ENCODE data around the gene BPI. TPM values are rescaled to one million over a fixed set of nuclear protein-coding genes. Genes with fewer than 3 reads are reported as not detected.
"Not testable (repeated sequence)": the region's sequence is repeated elsewhere in the genome, so short reads cannot be mapped to it uniquely, and the experiment has no call there.

Gene BPI
- total and polyA plus RNA-seq, 2 experiments from 2014 or later = 0.10 TPM; not detected in 1

GRCh38 chr20:38373898-38374297, 69.9 kb downstream of the BPI start:
- no peak for DNase-seq
- WGBS, 2 experiments (ENCODE audit: low coverage in 1 of 2, low lambda C conversion rate in 2 of 2, missing lambda C conversion rate in 2 of 2) = 68 to 77% methylated on average over 5 of the region's 5 CpGs

GRCh38 chr20:38377039-38377685, 73.2 kb downstream of the BPI start:
- DNase-seq = no peak
- TF ChIP-seq EZH2phosphoT487 (IDR thresholded peaks at IDR 0.05; ENCODE audit: insufficient read depth, low read depth) (no peak), EZH2 (IDR thresholded peaks at IDR 0.05; ENCODE audit: insufficient read depth, poor library complexity, severe bottlenecking) (no peak)
- H3K4me3 ChIP-seq = no peak overlapping the region
- H3K36me3 ChIP-seq (ENCODE audit: low read depth) = no peaks in the 10 kb centered on the region
- no peaks in the 10 kb centered on the region for H3F3A ChIP-seq (ENCODE audit: insufficient read depth)
- H4K20me1 ChIP-seq (ENCODE audit: insufficient read depth) = no peaks in the 10 kb centered on the region
- no peak overlapping the region for H3K9ac ChIP-seq
- H3K4me2 ChIP-seq (ENCODE audit: unreplicated experiment) = no peak overlapping the region
- H3K27ac ChIP-seq = no peak overlapping the region
- in situ Hi-C loops (cut with MboI) = no loop called here
- no peaks in the 10 kb centered on the region for H3K79me2 ChIP-seq (ENCODE audit: insufficient read depth)
- 60 to 65% methylated on average over 11 of the region's 11 CpGs for WGBS, 2 experiments (ENCODE audit: low coverage in 1 of 2, low lambda C conversion rate in 2 of 2, missing lambda C conversion rate in 2 of 2)
- no peaks in the 10 kb centered on the region for H3K9me2 ChIP-seq (ENCODE audit: insufficient read depth)
- H2AFZ ChIP-seq = no peak overlapping the region
- H3K9me3 ChIP-seq (ENCODE audit: low read depth) = no peaks in the 10 kb centered on the region
- peaks cover 29% of the 10 kb centered on the region for H3K27me3 ChIP-seq (replicated peaks; ENCODE audit: insufficient read depth)
- H3K4me1 ChIP-seq (ENCODE audit: insufficient read depth) = no peaks in the 10 kb centered on the region

More at GRCh38 chr20:38373898-38374297, 69.9 kb downstream of the BPI start:
- Histone ChIP-seq H3K9me2 (ENCODE audit: insufficient read depth) (no peaks in the 10 kb centered on the region), H3K36me3 (ENCODE audit: low read depth) (no peaks in the 10 kb centered on the region), H3K27ac (no peak overlapping the region), H3K27me3 (replicated peaks; ENCODE audit: insufficient read depth) (peaks cover 42% of the 10 kb centered on the region), H3K4me2 (ENCODE audit: unreplicated experiment) (no peak overlapping the region), H3K4me3 (no peak overlapping the region), H4K20me1 (ENCODE audit: insufficient read depth) (no peaks in the 10 kb centered on the region), H3K4me1 (ENCODE audit: insufficient read depth) (no peaks in the 10 kb centered on the region), H3K9me3 (ENCODE audit: low read depth) (no peaks in the 10 kb centered on the region), H3K9ac (no peak overlapping the region), H3K79me2 (ENCODE audit: insufficient read depth) (no peaks in the 10 kb centered on the region), H2AFZ (no peak overlapping the region), H3F3A (ENCODE audit: insufficient read depth) (no peaks in the 10 kb centered on the region)
- TF ChIP-seq EZH2 (IDR thresholded peaks at IDR 0.05; ENCODE audit: insufficient read depth, poor library complexity, severe bottlenecking) = no peak
- in situ Hi-C loops (cut with MboI) = no loop called here

- H3K79me2 ChIP-seq (ENCODE audit: insufficient read depth); H3K9me2 ChIP-seq (ENCODE audit: insufficient read depth); H3F3A ChIP-seq (ENCODE audit: insufficient read depth); H3K4me2 ChIP-seq (ENCODE audit: unreplicated experiment); H3K27ac ChIP-seq; H3K4me1 ChIP-seq (ENCODE audit: insufficient read depth); H4K20me1 ChIP-seq (ENCODE audit: insufficient read depth); H3K9ac ChIP-seq; H3K4me3 ChIP-seq; H3K36me3 ChIP-seq (ENCODE audit: low read depth); in situ Hi-C loops (cut with MboI); DNase-seq; H3K9me3 ChIP-seq (ENCODE audit: low read depth); H2AFZ ChIP-seq: not testable (repeated sequence)
- peaks cover 36% of the 10 kb centered on the region for H3K27me3 ChIP-seq (replicated peaks; ENCODE audit: insufficient read depth)
- 74% methylated on average over 5 of the region's 5 CpGs; no CpG with 5 or more reads in 1 of the 2 experiments for WGBS, 2 experiments (ENCODE audit: low coverage in 1 of 2, low lambda C conversion rate in 2 of 2, missing lambda C conversion rate in 2 of 2)
Observed at GRCh38 chr20:38377838-38378237, 73.9 kb downstream of the BPI start.

- Histone ChIP-seq H3K4me1 (ENCODE audit: insufficient read depth) (no peaks in the 10 kb centered on the region), H3F3A (ENCODE audit: insufficient read depth) (no peaks in the 10 kb centered on the region), H3K4me2 (ENCODE audit: unreplicated experiment) (no peak overlapping the region), H3K4me3 (no peak overlapping the region), H3K36me3 (ENCODE audit: low read depth) (no peaks in the 10 kb centered on the region), H3K79me2 (ENCODE audit: insufficient read depth) (no peaks in the 10 kb centered on the region), H3K9me2 (ENCODE audit: insufficient read depth) (no peaks in the 10 kb centered on the region), H3K9ac (no peak overlapping the region), H3K9me3 (ENCODE audit: low read depth) (no peaks in the 10 kb centered on the region), H4K20me1 (ENCODE audit: insufficient read depth) (no peaks in the 10 kb centered on the region), H2AFZ (no peak overlapping the region), H3K27ac (no peak overlapping the region), H3K27me3 (replicated peaks; ENCODE audit: insufficient read depth) (peaks cover 29% of the 10 kb centered on the region)
- 69 to 71% methylated on average over 4 of the region's 4 CpGs for WGBS, 2 experiments (ENCODE audit: low coverage in 1 of 2, low lambda C conversion rate in 2 of 2, missing lambda C conversion rate in 2 of 2)
- DNase-seq = no peak
- in situ Hi-C loops (cut with MboI) = no loop called here
- TF ChIP-seq EZH2phosphoT487 (IDR thresholded peaks at IDR 0.05; ENCODE audit: insufficient read depth, low read depth) = no peak
- TF ChIP-seq EZH2 (IDR thresholded peaks at IDR 0.05; ENCODE audit: insufficient read depth, poor library complexity, severe bottlenecking) = no peak
Observed at GRCh38 chr20:38383147-38383546, 79.2 kb downstream of the BPI start.

- in situ Hi-C loops (cut with MboI) = no loop called here
- H3K36me3 ChIP-seq (ENCODE audit: low read depth) = no peaks in the 10 kb centered on the region
- peaks cover 45% of the 10 kb centered on the region for H3K27me3 ChIP-seq (replicated peaks; ENCODE audit: insufficient read depth)
- no peaks in the 10 kb centered on the region for H3K9me2 ChIP-seq (ENCODE audit: insufficient read depth)
- no peaks in the 10 kb centered on the region for H3K79me2 ChIP-seq (ENCODE audit: insufficient read depth)
- H3K27ac ChIP-seq = no peak overlapping the region
- no peak overlapping the region for H3K9ac ChIP-seq
- no peak overlapping the region for H3K4me2 ChIP-seq (ENCODE audit: unreplicated experiment)
- no peak overlapping the region for H3K4me3 ChIP-seq
- TF ChIP-seq EZH2 (IDR thresholded peaks at IDR 0.05; ENCODE audit: insufficient read depth, poor library complexity, severe bottlenecking) (no peak), EZH2phosphoT487 (IDR thresholded peaks at IDR 0.05; ENCODE audit: insufficient read depth, low read depth) (no peak)
- H2AFZ ChIP-seq = no peak overlapping the region
- H4K20me1 ChIP-seq (ENCODE audit: insufficient read depth) = no peaks in the 10 kb centered on the region
- DNase-seq = no peak
- no peaks in the 10 kb centered on the region for H3F3A ChIP-seq (ENCODE audit: insufficient read depth)
- 62 to 67% methylated on average over 8 of the region's 8 CpGs for WGBS, 2 experiments (ENCODE audit: low coverage in 1 of 2, low lambda C conversion rate in 2 of 2, missing lambda C conversion rate in 2 of 2)
- H3K9me3 ChIP-seq (ENCODE audit: low read depth) = no peaks in the 10 kb centered on the region
- H3K4me1 ChIP-seq (ENCODE audit: insufficient read depth) = no peaks in the 10 kb centered on the region
Observed at GRCh38 chr20:38386004-38386403, 82.0 kb downstream of the BPI start.

All from GM23248 (cell line).